ENCODE measurements around the gene GLE1.

GLE1 gene

GRCh38 chr9:128565578-128565977 is 61.1 kb downstream of the GLE1 start:
- Histone ChIP-seq H3K27ac (no peak overlapping the region), H3K4me3 (ENCODE audit: low read depth, low read length) (no peak overlapping the region), H3K9me3 (ENCODE audit: severe bottlenecking) (no peaks in the 10 kb centered on the region), H3K27me3 (ENCODE audit: insufficient read depth, low read depth, severe bottlenecking) (no peaks in the 10 kb centered on the region), H3K36me3 (peaks cover 51% of the 10 kb centered on the region)
- DNase-seq = no peak
- TF ChIP-seq CTCF (IDR thresholded peaks at IDR 0.05; ENCODE audit: low read depth, low read length) = no peak

GRCh38 chr9:128568470-128569078 is 64.1 kb downstream of the GLE1 start:
- no peak for DNase-seq
- no peak overlapping the region for H3K27ac ChIP-seq
- H3K27me3 ChIP-seq (ENCODE audit: insufficient read depth, low read depth, severe bottlenecking) = no peaks in the 10 kb centered on the region
- peaks cover 68% of the 10 kb centered on the region for H3K36me3 ChIP-seq
- TF ChIP-seq CTCF (IDR thresholded peaks at IDR 0.05; ENCODE audit: low read depth, low read length) = no peak
- no peaks in the 10 kb centered on the region for H3K9me3 ChIP-seq (ENCODE audit: severe bottlenecking)
- no peak overlapping the region for H3K4me3 ChIP-seq (ENCODE audit: low read depth, low read length)

GRCh38 chr9:128575469-128575868 is 71.0 kb downstream of the GLE1 start:
- H3K27ac ChIP-seq = no peak overlapping the region
- no peaks in the 10 kb centered on the region for H3K27me3 ChIP-seq (ENCODE audit: insufficient read depth, low read depth, severe bottlenecking)
- TF ChIP-seq CTCF (IDR thresholded peaks at IDR 0.05; ENCODE audit: low read depth, low read length) = no peak
- peaks cover 93% of the 10 kb centered on the region for H3K36me3 ChIP-seq
- no peaks in the 10 kb centered on the region for H3K9me3 ChIP-seq (ENCODE audit: severe bottlenecking)
- H3K4me3 ChIP-seq (ENCODE audit: low read depth, low read length) = no peak overlapping the region
- no peak for DNase-seq

GRCh38 chr9:128575916-128576315 is 71.4 kb downstream of the GLE1 start:
- H3K27me3 ChIP-seq (ENCODE audit: insufficient read depth, low read depth, severe bottlenecking) = no peaks in the 10 kb centered on the region
- no peak overlapping the region for H3K4me3 ChIP-seq (ENCODE audit: low read depth, low read length)
- no peaks in the 10 kb centered on the region for H3K9me3 ChIP-seq (ENCODE audit: severe bottlenecking)
- no peak for TF ChIP-seq CTCF (IDR thresholded peaks at IDR 0.05; ENCODE audit: low read depth, low read length)
- H3K27ac ChIP-seq = no peak overlapping the region
- H3K36me3 ChIP-seq = peaks cover 93% of the 10 kb centered on the region
- DNase-seq = no peak

- no peaks in the 10 kb centered on the region for H3K27me3 ChIP-seq (ENCODE audit: insufficient read depth, low read depth, severe bottlenecking)
- no peak for DNase-seq
- no peak overlapping the region for H3K27ac ChIP-seq
- peaks cover 96% of the 10 kb centered on the region for H3K36me3 ChIP-seq
- TF ChIP-seq CTCF (IDR thresholded peaks at IDR 0.05; ENCODE audit: low read depth, low read length) = no peak
- H3K9me3 ChIP-seq (ENCODE audit: severe bottlenecking) = no peaks in the 10 kb centered on the region
- H3K4me3 ChIP-seq (ENCODE audit: low read depth, low read length) = no peak overlapping the region
Measured at GRCh38 chr9:128577206-128577605, 72.7 kb downstream of the GLE1 start.

- DNase-seq = no peak
- Histone ChIP-seq H3K27me3 (ENCODE audit: insufficient read depth, low read depth, severe bottlenecking) (no peaks in the 10 kb centered on the region), H3K36me3 (peaks cover 98% of the 10 kb centered on the region), H3K9me3 (ENCODE audit: severe bottlenecking) (no peaks in the 10 kb centered on the region), H3K27ac (no peak overlapping the region), H3K4me3 (ENCODE audit: low read depth, low read length) (no peak overlapping the region)
- TF ChIP-seq CTCF (IDR thresholded peaks at IDR 0.05; ENCODE audit: low read depth, low read length) = no peak
Measured at GRCh38 chr9:128579194-128579593, 74.7 kb downstream of the GLE1 start.

All from WERI-Rb-1 (cell line).